Tibial nerve (tissue), 3 donors: ENCODE results near the gene MEGF6.

ENCODE experiments used
- CTCF ChIP-seq, 5 experiments: fragments of 200-600 bp in 3 of 5; fragments of 450-650 bp in 2 of 5; sonication (generic) in 3 of 5; IDR thresholded peaks; one replicate each; pipeline ENCODE4 v1.5.1; 2016 to 2019; ENCODE audit warnings: antibody characterized with exemption in 5 of 5, mild to moderate bottlenecking in 3 of 5, moderate library complexity in 2 of 5
- POLR2A ChIP-seq, 2 donors: fragments of 450-650 bp; IDR thresholded peaks; one replicate each; pipeline ENCODE4 v1.6.1; 2017; ENCODE audit warnings: antibody characterized with exemption in 2 of 2, mild to moderate bottlenecking in 2 of 2, moderate library complexity in 2 of 2

- TF ChIP-seq CTCF (IDR thresholded peaks at IDR 0.05) (peak; percentile 92 to 97 (median 94)), POLR2A (IDR thresholded peaks at IDR 0.05) (no peak)
Observed at GRCh38 chr1:3453203-3453761, 158.0 kb downstream of the MEGF6 start.
